Large intestine (tissue), 3 donors: ENCODE measurements around the gene PRRT2. TPM values are rescaled to one million over a fixed set of nuclear protein-coding genes. Genes with fewer than 3 reads are reported as not detected.
A peak's percentile ranks its signal among the peaks of the same experiment; 100 is the strongest.

Experiments used
- DNase-seq, 2 donors: peaks; one replicate each; pipeline versions ENCODE4 v3.0.0 to v3.0.0-alpha.2; 2013
- H3K27ac ChIP-seq: one replicate; pipeline ENCODE4 v1.5.1; 2013; ENCODE audit warnings: low read length
- H3K27me3 ChIP-seq: 2 replicates; pipeline ENCODE4 v1.6.1; 2013; ENCODE audit warnings: low read length; ENCODE audit not compliant: control insufficient read depth, insufficient read depth
- H3K36me3 ChIP-seq: 2 replicates; pipeline ENCODE4 v1.6.1; 2013; ENCODE audit warnings: low read length; ENCODE audit not compliant: control insufficient read depth, insufficient read depth
- H3K4me1 ChIP-seq: one replicate; pipeline ENCODE4 v1.6.1; 2013; ENCODE audit warnings: low read length; ENCODE audit not compliant: control insufficient read depth, insufficient read depth
- H3K4me3 ChIP-seq: one replicate; pipeline ENCODE4 v1.5.1; 2013; ENCODE audit warnings: low read length
- H3K9me3 ChIP-seq: one replicate; pipeline ENCODE4 v1.6.1; 2013; ENCODE audit warnings: mild to moderate bottlenecking, low read depth, low read length, moderate library complexity; ENCODE audit not compliant: control insufficient read depth
- WGBS: methylation state at CpG from one replicate; pipeline ENCODE4 v1.1.5; 2013; ENCODE audit warnings: low lambda C conversion rate; ENCODE audit not compliant: insufficient coverage; 5-methylcytosine and 5-hydroxymethylcytosine counted together
- polyA plus RNA-seq: library from polyadenylated mRNA; unstranded; fragments of 120-200 nt; gene quantifications from one replicate; pipeline ENCODE4 v1.2.1, GENCODE V29; 2013

PRRT2 gene
- polyA plus RNA-seq, 1 donor, result 12.8 TPM

GRCh38 chr16:29806641-29807425 lies 5.2 kb upstream of the PRRT2 start:
- no CpG with 5 or more reads among the region's 99 CpGs for WGBS
- Histone ChIP-seq H3K27ac (peak overlapping the region; percentile 86), H3K4me3 (peak overlapping the region; percentile 72), H3K27me3 (no peaks in the 10 kb centered on the region), H3K9me3 (no peaks in the 10 kb centered on the region), H3K36me3 (peaks cover 40% of the 10 kb centered on the region), H3K4me1 (peaks cover 46% of the 10 kb centered on the region)
- peak in 1 of 2 donors; percentile 78 for DNase-seq

- peaks cover 6% of the 10 kb centered on the region for H3K27me3 ChIP-seq
- peak; percentile 88 to 93 for DNase-seq
- peaks cover 35% of the 10 kb centered on the region for H3K36me3 ChIP-seq
- WGBS, result no CpG with 5 or more reads among the region's 69 CpGs
- H3K27ac ChIP-seq, result peak overlapping the region; percentile 86
- peaks cover 52% of the 10 kb centered on the region for H3K4me1 ChIP-seq
- peak overlapping the region; percentile 49 for H3K4me3 ChIP-seq
- H3K9me3 ChIP-seq, result no peaks in the 10 kb centered on the region
Measured at GRCh38 chr16:29807426-29808218, 4.4 kb upstream of the PRRT2 start.

- Histone ChIP-seq H3K27ac (peak overlapping the region; percentile 86), H3K27me3 (peaks cover 13% of the 10 kb centered on the region), H3K4me3 (peak overlapping the region; percentile 49), H3K36me3 (peaks cover 28% of the 10 kb centered on the region), H3K4me1 (peaks cover 56% of the 10 kb centered on the region), H3K9me3 (no peaks in the 10 kb centered on the region)
- no CpG with 5 or more reads among the region's 25 CpGs for WGBS
- no peak for DNase-seq
Measured at GRCh38 chr16:29808219-29808900, 3.6 kb upstream of the PRRT2 start.

- no CpG with 5 or more reads among the region's 31 CpGs for WGBS
- peaks cover 54% of the 10 kb centered on the region for H3K4me1 ChIP-seq
- no peaks in the 10 kb centered on the region for H3K9me3 ChIP-seq
- H3K27ac ChIP-seq, result no peak overlapping the region
- no peak overlapping the region for H3K4me3 ChIP-seq
- no peak for DNase-seq
- H3K27me3 ChIP-seq, result peaks cover 14% of the 10 kb centered on the region
- peaks cover 22% of the 10 kb centered on the region for H3K36me3 ChIP-seq
Measured at GRCh38 chr16:29809031-29809747, 2.8 kb upstream of the PRRT2 start.

- H3K9me3 ChIP-seq, result no peaks in the 10 kb centered on the region
- peaks cover 14% of the 10 kb centered on the region for H3K27me3 ChIP-seq
- peaks cover 48% of the 10 kb centered on the region for H3K4me1 ChIP-seq
- WGBS, result no CpG with 5 or more reads among the region's 23 CpGs
- no peak overlapping the region for H3K4me3 ChIP-seq
- peak overlapping the region; percentile 92 for H3K27ac ChIP-seq
- DNase-seq, result peak in 1 of 2 donors; percentile 14
- H3K36me3 ChIP-seq, result peaks cover 22% of the 10 kb centered on the region
Measured at GRCh38 chr16:29809850-29810698, 1.9 kb upstream of the PRRT2 start.

- H3K4me3 ChIP-seq, result no peak overlapping the region
- peak in 1 of 2 donors; percentile 11 for DNase-seq
- WGBS, result 40% methylated on average over 2 of the region's 9 CpGs
- H3K27ac ChIP-seq, result peak overlapping the region; percentile 92
- peaks cover 22% of the 10 kb centered on the region for H3K36me3 ChIP-seq
- H3K9me3 ChIP-seq, result no peaks in the 10 kb centered on the region
- H3K4me1 ChIP-seq, result peaks cover 51% of the 10 kb centered on the region
- H3K27me3 ChIP-seq, result peaks cover 14% of the 10 kb centered on the region
Measured at GRCh38 chr16:29810699-29811169, 1.3 kb upstream of the PRRT2 start.

- WGBS, result no CpG with 5 or more reads among the region's 31 CpGs
Measured at GRCh38 chr16:29811170-29811895, 660 bp upstream of the PRRT2 start.

GRCh38 chr16:29812754-29813643 lies 1.0 kb downstream of the PRRT2 start:
- peak overlapping the region; percentile 65 for H3K27ac ChIP-seq
- H3K4me3 ChIP-seq, result peak overlapping the region; percentile 57
- H3K9me3 ChIP-seq, result no peaks in the 10 kb centered on the region
- peaks cover 56% of the 10 kb centered on the region for H3K4me1 ChIP-seq
- H3K27me3 ChIP-seq, result peaks cover 14% of the 10 kb centered on the region
- H3K36me3 ChIP-seq, result peaks cover 23% of the 10 kb centered on the region
- DNase-seq, result no peak
- WGBS, result no CpG with 5 or more reads among the region's 9 CpGs

More at GRCh38 chr16:29811170-29811895, 660 bp upstream of the PRRT2 start:
- peak; percentile 93 to 95 for DNase-seq
- peaks cover 14% of the 10 kb centered on the region for H3K27me3 ChIP-seq
- peaks cover 51% of the 10 kb centered on the region for H3K4me1 ChIP-seq
- H3K9me3 ChIP-seq, result no peaks in the 10 kb centered on the region
- H3K36me3 ChIP-seq, result peaks cover 22% of the 10 kb centered on the region
- peak overlapping the region; percentile 57 for H3K4me3 ChIP-seq
- peak overlapping the region; percentile 92 for H3K27ac ChIP-seq
